Right lobe of liver (tissue), 6 donors: ENCODE data around the gene MFSD6. TPM values are rescaled to one million over a fixed set of nuclear protein-coding genes. Genes with fewer than 3 reads are reported as not detected.

Experiments
- ATAC-seq, 4 donors: fragments of 200-7000 bp; cut with Tn5 transposase; one replicate each; pipeline ENCODE4 v1.9.1; 2020; ENCODE audit warnings: mild to moderate bottlenecking in 4 of 4, moderate library complexity in 4 of 4
- DNase-seq, 3 donors: peaks; one replicate each; pipeline ENCODE4 v3.0.0-alpha.2; 2020
- H3K27ac ChIP-seq, 3 donors: fragments of 200-600 bp; one replicate each; pipeline ENCODE4 v1.8.0; 2022
- H3K27me3 ChIP-seq, 2 donors: fragments of 200-600 bp; one replicate each; pipeline ENCODE4 v1.8.0; 2022
- H3K36me3 ChIP-seq, 4 donors: fragments of 200-600 bp; sonication (generic) in 1 of 4; one replicate each; pipeline versions ENCODE4 v1.5.1 to v1.8.0; 2017 to 2022; ENCODE audit warnings: control low read depth in 1 of 4
- H3K4me1 ChIP-seq, 4 donors: fragments of 200-600 bp; sonication (generic) in 1 of 4; one replicate each; pipeline versions ENCODE4 v1.5.1 to v1.8.0; 2017 to 2022; ENCODE audit warnings: control low read depth in 1 of 4
- H3K4me3 ChIP-seq, 3 donors: fragments of 200-600 bp; one replicate each; pipeline ENCODE4 v1.8.0; 2022
- H3K9me3 ChIP-seq, 4 donors: fragments of 200-600 bp; sonication (generic) in 1 of 4; one replicate each; pipeline versions ENCODE4 v1.5.1 to v1.8.0; 2017 to 2022; ENCODE audit warnings: control low read depth in 1 of 4
- POLR2A ChIP-seq: fragments of 450-650 bp; IDR thresholded peaks from one replicate; pipeline ENCODE4 v1.6.1; 2017; ENCODE audit warnings: antibody characterized with exemption, mild to moderate bottlenecking
- WGBS: methylation state at CpG from one replicate; pipeline ENCODE4 v1.1.6; 2018; ENCODE audit warnings: low coverage, low lambda C conversion rate; ENCODE audit not compliant: insufficient coverage; ENCODE audit errors: missing lambda C conversion rate; 5-methylcytosine and 5-hydroxymethylcytosine counted together
- intact Hi-C, 2 donors: fragments of 100-400 bp; cut with DNase I; formaldehyde crosslinking; loops; one replicate each; pipeline versions ENCODE4 v1.11.2 to v1.14.1; 2022
- total RNA-seq, 6 experiments: library from RNA; depleted of rRNA in 2 of 6; stranded (reverse); fragments of >200 nt in 2 of 6; fragmentation: NEBNext Ultra II Directional in 3 of 6; extraction: Animal tissue kit (Norgen Biotek cat#: 25700) in 3 of 6; gene quantifications; one replicate each; pipeline versions ENCODE4 v1.1.0 to v1.2.4, GENCODE V29; 2016 to 2023
- TF ChIP-seq, protein P1 (sequence below), 4 donors: fragments of 200-600 bp in 3 of 4; fragments of 450-650 bp in 1 of 4; IDR thresholded peaks; one replicate each; pipeline versions ENCODE4 v1.5.1 to v1.8.0; 2016 to 2022; ENCODE audit warnings: antibody characterized with exemption in 4 of 4, mild to moderate bottlenecking in 2 of 4
- donor health status: DM: no; HTN: yes; CAD: no.
- donor health status: DM: no; HTN: no; CAD: no.
- donor health status: DM: no; HTN: no; CAD: no.
- donor health status: DM: no; HTN: yes; CAD: no.
- donor health status: DM: no; HTN: yes; CAD: no.

MFSD6 gene
- total RNA-seq, 6 experiments from 2014 or later: 1.5 to 14.8 (median 4.1) TPM

DNA sequence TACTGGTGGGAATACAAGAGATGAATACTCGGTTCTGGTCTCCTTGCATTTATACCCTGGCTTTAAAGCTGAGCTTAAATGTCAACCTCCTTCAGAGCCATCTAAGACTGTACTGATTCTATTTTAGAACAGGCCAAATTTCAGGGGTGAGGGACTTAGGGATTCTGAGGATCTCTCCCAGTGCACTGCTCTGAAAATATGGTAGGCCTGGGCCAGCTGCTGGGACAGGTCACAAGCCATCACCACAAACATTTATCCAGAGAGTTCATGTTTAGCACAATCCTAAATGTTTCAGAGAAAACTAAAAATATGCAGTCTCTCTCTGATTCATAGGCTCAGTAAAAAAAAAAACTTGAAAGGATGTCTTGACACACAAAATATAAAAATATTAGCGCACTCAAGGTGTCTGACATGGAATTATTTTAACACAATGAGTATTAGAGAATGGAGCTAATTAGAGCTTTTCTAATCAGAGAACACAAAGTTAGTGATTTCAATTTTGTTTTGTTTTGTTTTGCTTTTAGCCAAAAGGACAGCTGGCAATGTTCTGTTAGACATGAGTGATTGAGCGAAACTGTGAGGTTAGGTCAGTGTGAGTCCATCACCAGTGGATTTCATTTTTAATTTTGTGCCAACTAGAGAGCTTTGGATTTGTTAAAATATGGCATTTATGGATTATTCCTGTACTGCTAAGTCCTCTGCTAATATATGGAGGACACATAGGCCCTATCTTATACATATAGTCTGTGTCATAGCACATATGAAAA is 38.8 kb downstream of the MFSD6 start:
- TF ChIP-seq, protein P1, sequence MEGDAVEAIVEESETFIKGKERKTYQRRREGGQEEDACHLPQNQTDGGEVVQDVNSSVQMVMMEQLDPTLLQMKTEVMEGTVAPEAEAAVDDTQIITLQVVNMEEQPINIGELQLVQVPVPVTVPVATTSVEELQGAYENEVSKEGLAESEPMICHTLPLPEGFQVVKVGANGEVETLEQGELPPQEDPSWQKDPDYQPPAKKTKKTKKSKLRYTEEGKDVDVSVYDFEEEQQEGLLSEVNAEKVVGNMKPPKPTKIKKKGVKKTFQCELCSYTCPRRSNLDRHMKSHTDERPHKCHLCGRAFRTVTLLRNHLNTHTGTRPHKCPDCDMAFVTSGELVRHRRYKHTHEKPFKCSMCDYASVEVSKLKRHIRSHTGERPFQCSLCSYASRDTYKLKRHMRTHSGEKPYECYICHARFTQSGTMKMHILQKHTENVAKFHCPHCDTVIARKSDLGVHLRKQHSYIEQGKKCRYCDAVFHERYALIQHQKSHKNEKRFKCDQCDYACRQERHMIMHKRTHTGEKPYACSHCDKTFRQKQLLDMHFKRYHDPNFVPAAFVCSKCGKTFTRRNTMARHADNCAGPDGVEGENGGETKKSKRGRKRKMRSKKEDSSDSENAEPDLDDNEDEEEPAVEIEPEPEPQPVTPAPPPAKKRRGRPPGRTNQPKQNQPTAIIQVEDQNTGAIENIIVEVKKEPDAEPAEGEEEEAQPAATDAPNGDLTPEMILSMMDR (IDR thresholded peaks at IDR 0.05): no peak
- no peak for TF ChIP-seq POLR2A
- no peak overlapping the region for H3K4me3 ChIP-seq

DNA sequence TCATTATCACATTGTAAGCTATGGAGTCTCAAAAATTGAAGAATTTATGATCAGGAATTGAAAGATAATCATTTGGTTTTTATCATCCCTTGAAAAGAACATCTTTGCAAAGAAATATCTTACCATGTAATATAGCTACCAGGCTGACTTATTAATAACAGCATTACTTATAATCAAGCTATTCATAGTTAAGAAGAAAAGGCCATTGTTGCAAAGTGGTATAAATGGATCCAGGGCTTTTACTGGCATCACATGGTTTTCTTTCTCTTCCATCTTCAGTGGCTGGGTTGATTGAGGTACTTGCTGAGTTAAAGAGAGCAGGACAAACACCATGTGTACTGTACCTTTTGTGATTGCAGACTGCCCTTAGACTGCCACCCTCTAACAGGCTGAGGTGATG is 39.6 kb downstream of the MFSD6 start:
- ATAC-seq: no peak
- H3K36me3 ChIP-seq: no peaks in the 10 kb centered on the region
- no peak for TF ChIP-seq POLR2A
- TF ChIP-seq, protein P1 (IDR thresholded peaks at IDR 0.05): no peak
- no peaks in the 10 kb centered on the region for H3K27me3 ChIP-seq
- intact Hi-C loops: no loop called here
- H3K4me3 ChIP-seq: no peak overlapping the region
- DNase-seq: no peak
- H3K9me3 ChIP-seq: no peaks in the 10 kb centered on the region
- H3K4me1 ChIP-seq: no peaks in the 10 kb centered on the region
- H3K27ac ChIP-seq: no peak overlapping the region

More for the DNA sequence above, 38.8 kb downstream of the MFSD6 start:
- no peaks in the 10 kb centered on the region for H3K9me3 ChIP-seq
- no peaks in the 10 kb centered on the region for H3K27me3 ChIP-seq
- intact Hi-C loops: no loop called here
- WGBS: 77% methylated on average over 3 of the region's 3 CpGs
- H3K36me3 ChIP-seq: no peaks in the 10 kb centered on the region
- H3K27ac ChIP-seq: no peak overlapping the region
- no peak for ATAC-seq
- DNase-seq: no peak
- H3K4me1 ChIP-seq: no peaks in the 10 kb centered on the region

DNA sequence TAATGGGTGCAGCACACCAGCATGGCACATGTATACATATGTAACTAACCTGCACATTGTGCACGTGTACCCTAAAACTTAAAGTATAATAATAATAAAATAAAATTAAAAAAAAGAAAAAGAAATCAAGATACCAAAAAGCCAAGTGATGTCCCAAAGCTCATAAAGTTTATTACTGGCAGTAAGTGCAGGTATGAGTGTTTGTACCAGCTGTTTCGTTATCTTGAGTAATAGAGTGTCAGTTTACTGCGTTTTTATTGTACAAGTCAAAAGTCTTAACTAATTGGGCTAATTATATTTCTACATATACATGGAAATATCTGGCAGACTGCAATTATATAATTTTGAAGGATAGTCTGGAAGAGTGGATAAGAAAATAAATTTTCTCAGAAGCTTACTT is 41.8 kb downstream of the MFSD6 start:
- intact Hi-C loops: no loop called here
- Histone ChIP-seq H3K36me3 (no peaks in the 10 kb centered on the region), H3K27ac (no peak overlapping the region), H3K9me3 (no peaks in the 10 kb centered on the region), H3K4me3 (no peak overlapping the region), H3K27me3 (no peaks in the 10 kb centered on the region), H3K4me1 (no peaks in the 10 kb centered on the region)
- ATAC-seq (no peak), DNase-seq (no peak)
- WGBS: 100% methylated on average over 2 of the region's 3 CpGs
- TF ChIP-seq, protein P1 (IDR thresholded peaks at IDR 0.05): no peak
- no peak for TF ChIP-seq POLR2A

DNA sequence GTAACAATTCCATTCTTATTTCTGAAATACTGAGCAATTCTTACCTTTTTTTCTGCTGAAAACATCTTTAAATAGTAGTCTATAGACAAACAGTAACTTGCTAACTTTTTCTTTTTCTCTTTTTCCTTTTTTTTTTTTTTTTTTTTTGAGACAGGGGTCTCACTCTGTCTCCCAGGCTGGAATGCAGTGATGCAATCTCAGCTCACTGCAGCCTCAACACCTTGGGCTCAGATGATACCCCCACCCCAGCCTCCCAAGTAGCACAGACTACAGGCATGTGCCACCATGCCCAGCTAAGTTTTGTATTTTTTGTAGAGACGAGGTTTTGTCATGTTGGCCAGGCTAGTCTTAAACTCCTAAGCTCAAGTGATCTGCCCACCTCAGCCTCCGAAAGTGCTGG is 42.2 kb downstream of the MFSD6 start:
- ATAC-seq: no peak
- no peak for TF ChIP-seq POLR2A
- TF ChIP-seq, protein P1 (IDR thresholded peaks at IDR 0.05): no peak
- DNase-seq: no peak
- Histone ChIP-seq H3K27me3 (no peaks in the 10 kb centered on the region), H3K36me3 (no peaks in the 10 kb centered on the region), H3K27ac (no peak overlapping the region), H3K9me3 (no peaks in the 10 kb centered on the region), H3K4me3 (no peak overlapping the region), H3K4me1 (no peaks in the 10 kb centered on the region)
- 86% methylated on average over 2 of the region's 2 CpGs for WGBS
- intact Hi-C loops: no loop called here
